CD4-positive, CD25-positive, alpha-beta regulatory T cell (primary cell): Measurements from ENCODE around the gene UBA7. TPM values are rescaled to one million over a fixed set of nuclear protein-coding genes. Genes with fewer than 3 reads are reported as not detected.

Experiments used
- ATAC-seq, 2 donors: fragments of 150-1000 bp; cut with Tn5 transposase; one replicate each; pipeline ENCODE4 v1.10.0; 2021; ENCODE audit warnings: low read depth in 2 of 2, moderate number of reproducible peaks in 2 of 2, moderate library complexity in 1 of 2
- DNase-seq, 3 donors: peaks; one replicate each; pipeline versions ENCODE4 v3.0.0 to v3.0.0-alpha.2; 2012 to 2022; ENCODE audit warnings: mixed read lengths in 1 of 3
- H3K27ac ChIP-seq: one replicate; pipeline ENCODE4 v1.7.0; 2013; ENCODE audit warnings: mild to moderate bottlenecking, low read length; ENCODE audit not compliant: insufficient read depth, poor library complexity, severe bottlenecking
- H3K27me3 ChIP-seq: one replicate; pipeline ENCODE4 v1.7.0; 2013; ENCODE audit warnings: low read length; ENCODE audit not compliant: control insufficient read depth, insufficient read depth
- H3K36me3 ChIP-seq: one replicate; pipeline ENCODE4 v1.7.0; 2013; ENCODE audit warnings: mild to moderate bottlenecking, low read length, moderate library complexity; ENCODE audit not compliant: control insufficient read depth, insufficient read depth
- H3K4me1 ChIP-seq: 2 replicates; pipeline ENCODE4 v1.7.0; 2013; ENCODE audit warnings: mild to moderate bottlenecking, low read length; ENCODE audit not compliant: insufficient read depth, control insufficient read depth, poor library complexity, severe bottlenecking
- H3K4me3 ChIP-seq: one replicate; pipeline ENCODE4 v1.7.0; 2013; ENCODE audit warnings: low read depth, mild to moderate bottlenecking, low read length, moderate library complexity
- H3K9me3 ChIP-seq, 2 experiments: 1 replicate in 1 of 2; 2 replicates in 1 of 2; pipeline ENCODE4 v1.7.0; 2013; ENCODE audit warnings: low read length in 2 of 2, mild to moderate bottlenecking in 1 of 2, moderate library complexity in 1 of 2; ENCODE audit not compliant: control insufficient read depth in 2 of 2
- H3K27ac Mint-ChIP-seq, 3 donors: one replicate each; pipeline ENCODE4 v1.8.0; 2020 to 2022; ENCODE audit warnings: mild to moderate bottlenecking in 3 of 3, mixed read lengths in 3 of 3, moderate library complexity in 2 of 3
- H3K27me3 Mint-ChIP-seq: one replicate; pipeline ENCODE4 v1.8.0; 2022; ENCODE audit warnings: mild to moderate bottlenecking, mixed read lengths
- H3K36me3 Mint-ChIP-seq: one replicate; pipeline ENCODE4 v1.8.0; 2020; ENCODE audit warnings: mixed read lengths
- H3K4me1 Mint-ChIP-seq, 4 donors: one replicate each; pipeline ENCODE4 v1.8.0; 2020 to 2022; ENCODE audit warnings: mixed read lengths in 4 of 4, mild to moderate bottlenecking in 1 of 4
- H3K4me3 Mint-ChIP-seq, 4 donors: one replicate each; pipeline ENCODE4 v1.8.0; 2020 to 2022; ENCODE audit warnings: mild to moderate bottlenecking in 4 of 4, mixed read lengths in 4 of 4, moderate library complexity in 3 of 4
- H3K9me3 Mint-ChIP-seq, 7 donors: one replicate each; pipeline ENCODE4 v1.8.0; 2020 to 2022; ENCODE audit warnings: mixed read lengths in 7 of 7, mild to moderate bottlenecking in 3 of 7, moderate library complexity in 2 of 7
- polyA plus RNA-seq, 4 donors: library from polyadenylated mRNA; unstranded; fragments of 300-500 nt; fragmentation: Illumina TruSeq; gene quantifications; one replicate each; pipeline ENCODE4 v1.2.3, GENCODE V29; 2021
- total RNA-seq: library from RNA; stranded (reverse); gene quantifications from one replicate; pipeline ENCODE4 v1.2.3, GENCODE V29; 2022

The UBA7 gene
- total and polyA plus RNA-seq, 5 donors from 2014 or later: 30.6 to 201 (median 39.6) TPM

DNA sequence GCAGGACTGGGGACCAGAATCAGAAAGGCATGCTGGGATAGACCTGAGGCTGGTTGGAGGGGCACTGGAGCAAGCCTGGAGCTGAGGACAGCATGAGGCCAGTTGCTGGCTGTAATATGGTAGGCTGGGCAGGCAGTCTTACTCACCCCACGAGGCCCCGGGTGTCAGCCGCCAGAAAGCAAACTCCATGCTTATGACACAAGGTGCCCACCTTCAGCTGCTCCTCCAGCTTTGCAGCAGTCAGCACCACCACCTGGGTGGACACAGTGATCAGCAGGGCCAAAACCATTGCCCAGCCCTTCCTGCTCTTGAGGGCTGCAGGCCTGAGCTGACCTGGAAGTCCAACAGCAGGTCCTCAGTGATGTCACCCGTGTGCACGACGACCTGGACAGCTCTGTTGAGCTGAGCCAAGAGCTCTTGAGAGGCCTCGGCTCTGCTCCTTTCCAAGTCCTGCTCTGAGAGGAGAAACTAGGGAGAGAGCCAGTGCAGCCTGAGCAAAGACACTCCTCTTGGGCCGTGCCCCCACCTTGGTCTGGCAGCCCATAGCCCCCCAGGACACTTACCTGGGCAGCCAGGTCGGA lies 747 bp downstream of the UBA7 start:
- peak overlapping the region; percentile 87 for H3K4me3 ChIP-seq
- H3K9me3 Mint-ChIP-seq: no peaks in the 10 kb centered on the region
- peaks cover 18% of the 10 kb centered on the region for H3K36me3 Mint-ChIP-seq

DNA sequence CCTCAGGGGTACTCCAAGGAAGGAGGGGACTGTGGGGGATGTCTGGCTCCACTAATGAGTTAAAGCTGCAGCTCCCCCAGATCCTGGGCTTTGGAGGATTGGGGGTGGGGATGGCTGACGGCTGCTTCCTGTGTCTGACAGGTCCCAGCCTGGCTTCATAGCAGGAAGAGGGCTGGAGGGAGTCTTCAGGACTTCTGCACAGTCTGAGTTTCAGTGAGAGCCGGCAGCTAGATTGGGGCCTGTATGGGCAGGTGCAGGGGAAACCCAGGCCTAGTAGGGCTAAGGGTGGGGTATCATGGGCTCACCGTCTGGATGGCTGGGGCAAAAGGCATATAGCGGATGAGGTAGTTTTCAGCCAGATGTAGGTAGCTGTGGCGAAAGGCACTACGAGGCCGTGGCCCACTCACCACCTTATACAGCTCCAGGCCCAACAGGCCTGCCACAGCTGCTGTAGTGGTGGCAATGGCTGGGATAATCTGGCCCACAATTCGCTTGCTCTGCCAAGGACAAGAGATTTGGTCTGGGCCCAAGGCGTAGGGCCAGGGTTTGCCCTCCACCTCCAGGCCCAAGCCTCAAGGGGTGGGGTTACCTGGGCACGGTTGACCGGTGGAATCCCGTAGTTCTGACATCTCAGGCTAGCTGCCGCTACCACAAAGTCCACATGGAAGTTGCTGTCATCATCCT lies 6.2 kb downstream of the UBA7 start:
- ATAC-seq: no peak
- Histone ChIP-seq H3K9me3 (no peaks in the 10 kb centered on the region), H3K4me1 (peaks cover 45% of the 10 kb centered on the region), H3K36me3 (peaks cover 25% of the 10 kb centered on the region), H3K27me3 (no peaks in the 10 kb centered on the region), H3K4me3 (no peak overlapping the region), H3K27ac (no peak overlapping the region)
- Mint-ChIP-seq H3K4me3 (peak overlapping the region in 3 of 4 donors; percentile 5 to 68 (median 63)), H3K27me3 (peaks cover 1% of the 10 kb centered on the region), H3K4me1 (peaks cover under 1 to 68% (median 9%) of the 10 kb centered on the region in 4 donors), H3K36me3 (peaks cover 18% of the 10 kb centered on the region), H3K9me3 (no peaks in the 10 kb centered on the region), H3K27ac (peak overlapping the region; percentile 72 to 82 (median 76))
- DNase-seq: no peak

More for the DNA sequence above, 747 bp downstream of the UBA7 start:
- peak in 1 of 2 donors; percentile 15 for ATAC-seq
- DNase-seq: peak in 1 of 3 donors; percentile 27
- peak overlapping the region; percentile 96 to 99 (median 97) for H3K4me3 Mint-ChIP-seq
- H3K27ac ChIP-seq: peak overlapping the region; percentile 78
- H3K27me3 Mint-ChIP-seq: no peaks in the 10 kb centered on the region
- peaks cover 3 to 50% (median 16%) of the 10 kb centered on the region in 4 donors for H3K4me1 Mint-ChIP-seq
- H3K9me3 ChIP-seq: no peaks in the 10 kb centered on the region
- H3K4me1 ChIP-seq: peaks cover 29% of the 10 kb centered on the region
- peak overlapping the region; percentile 96 to 99 (median 99) for H3K27ac Mint-ChIP-seq
- peaks cover 23% of the 10 kb centered on the region for H3K36me3 ChIP-seq
- no peaks in the 10 kb centered on the region for H3K27me3 ChIP-seq

DNA sequence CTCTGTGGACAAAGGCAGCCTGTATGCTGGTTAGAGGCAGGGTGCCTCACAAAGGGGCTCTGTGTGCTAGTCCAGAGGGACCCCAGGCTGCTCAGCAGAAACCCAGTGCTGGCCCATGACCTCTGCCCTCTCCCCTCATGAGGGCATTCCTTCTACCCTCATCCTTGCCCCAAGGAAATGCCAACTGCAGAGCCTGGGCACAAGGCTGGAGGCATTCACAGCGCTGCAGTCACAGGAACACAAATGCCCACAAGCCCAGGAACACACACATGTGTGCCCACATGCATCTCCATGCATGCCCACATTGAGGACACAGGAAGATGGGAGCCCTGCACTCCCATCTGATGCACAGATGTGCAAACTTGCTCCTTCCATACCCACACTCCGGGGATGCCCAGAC lies 6.9 kb downstream of the UBA7 start:
- peak overlapping the region; percentile 62 to 85 (median 82) for H3K27ac Mint-ChIP-seq
- no peaks in the 10 kb centered on the region for H3K9me3 Mint-ChIP-seq
- DNase-seq: no peak
- Histone ChIP-seq H3K9me3 (no peaks in the 10 kb centered on the region), H3K27ac (no peak overlapping the region), H3K36me3 (peaks cover 19% of the 10 kb centered on the region), H3K4me1 (peaks cover 41% of the 10 kb centered on the region), H3K27me3 (no peaks in the 10 kb centered on the region), H3K4me3 (no peak overlapping the region)
- H3K4me3 Mint-ChIP-seq: peak overlapping the region in 2 of 4 donors; percentile 5 to 63
- peaks cover 9% of the 10 kb centered on the region for H3K27me3 Mint-ChIP-seq
- ATAC-seq: no peak
- H3K4me1 Mint-ChIP-seq: peaks cover 4 to 67% (median 12%) of the 10 kb centered on the region in 4 donors
- H3K36me3 Mint-ChIP-seq: peaks cover 18% of the 10 kb centered on the region

DNA sequence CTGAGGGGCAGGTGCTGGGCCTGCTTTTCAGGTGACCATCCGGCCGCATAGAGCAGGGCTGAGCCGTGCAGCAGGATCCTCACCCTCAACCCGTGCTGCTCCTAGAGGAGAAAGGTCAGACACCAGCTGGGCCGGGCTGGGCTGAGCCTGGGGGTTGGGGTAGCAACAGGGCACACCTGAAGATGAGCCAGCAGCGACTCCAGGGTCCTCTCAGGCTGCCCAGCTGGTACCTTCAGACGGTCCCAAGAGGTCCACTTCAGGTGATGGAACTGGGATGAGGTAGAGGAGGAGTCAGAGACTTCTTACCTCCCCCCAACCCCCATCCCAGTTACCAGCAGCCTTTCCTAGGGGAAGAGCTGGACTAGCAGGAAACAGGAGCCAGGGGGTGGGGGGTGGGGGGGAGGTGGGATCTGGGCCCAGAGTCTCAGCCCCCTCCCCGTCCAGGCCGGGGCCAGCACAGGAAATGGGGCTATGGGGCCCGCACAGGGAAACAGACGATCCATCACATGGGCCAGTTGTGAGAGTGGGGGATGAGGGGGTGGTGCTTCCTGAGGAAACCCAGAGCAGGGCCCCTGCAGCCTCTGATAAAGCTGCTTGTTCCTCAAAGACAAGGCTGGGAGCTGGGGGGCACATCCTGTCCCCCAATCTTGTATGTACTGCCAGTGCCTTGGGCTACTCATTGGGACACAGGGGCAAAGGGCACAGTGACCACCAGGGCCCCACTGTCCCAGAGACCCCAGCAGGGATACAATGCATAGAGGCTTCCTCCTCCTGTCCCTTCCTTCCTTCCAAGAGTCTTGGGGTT lies 7.7 kb downstream of the UBA7 start:
- peak in 1 of 3 donors; percentile 48 for DNase-seq
- no peak overlapping the region for H3K4me3 ChIP-seq
- H3K27ac ChIP-seq: peak overlapping the region; percentile 33
- H3K4me1 Mint-ChIP-seq: peaks cover 4 to 60% (median 12%) of the 10 kb centered on the region in 4 donors
- peaks cover 14% of the 10 kb centered on the region for H3K27me3 Mint-ChIP-seq
- H3K36me3 Mint-ChIP-seq: peaks cover 14% of the 10 kb centered on the region
- no peak for ATAC-seq
- peaks cover 0 to 1% (median 0%) of the 10 kb centered on the region in 7 donors for H3K9me3 Mint-ChIP-seq
- peaks cover 16% of the 10 kb centered on the region for H3K36me3 ChIP-seq
- peak overlapping the region; percentile 62 to 85 (median 82) for H3K27ac Mint-ChIP-seq
- H3K4me1 ChIP-seq: peaks cover 41% of the 10 kb centered on the region
- no peaks in the 10 kb centered on the region for H3K9me3 ChIP-seq
- H3K27me3 ChIP-seq: no peaks in the 10 kb centered on the region
- no peak overlapping the region for H3K4me3 Mint-ChIP-seq

GRCh38 chr3:49805367-49805782 lies 8.4 kb downstream of the UBA7 start:
- Mint-ChIP-seq H3K27ac (peak overlapping the region; percentile 75 to 86 (median 82)), H3K27me3 (peaks cover 18% of the 10 kb centered on the region), H3K9me3 (peaks cover 0 to 1% (median 0%) of the 10 kb centered on the region in 7 donors), H3K36me3 (peaks cover 10% of the 10 kb centered on the region), H3K4me3 (peak overlapping the region; percentile 59 to 89 (median 82)), H3K4me1 (peaks cover 4 to 56% (median 12%) of the 10 kb centered on the region in 4 donors)
- H3K27ac ChIP-seq: peak overlapping the region; percentile 33
- H3K27me3 ChIP-seq: no peaks in the 10 kb centered on the region
- ATAC-seq (no peak), DNase-seq (no peak)
- H3K4me1 ChIP-seq: peaks cover 41% of the 10 kb centered on the region
- H3K9me3 ChIP-seq: no peaks in the 10 kb centered on the region
- no peak overlapping the region for H3K4me3 ChIP-seq
- H3K36me3 ChIP-seq: peaks cover 14% of the 10 kb centered on the region

- Mint-ChIP-seq H3K36me3 (peaks cover 3% of the 10 kb centered on the region), H3K27me3 (peaks cover 23% of the 10 kb centered on the region), H3K9me3 (peaks cover 0 to 1% (median 0%) of the 10 kb centered on the region in 7 donors), H3K27ac (peak overlapping the region; percentile 32 to 82 (median 75)), H3K4me3 (peak overlapping the region; percentile 89 to 92 (median 92)), H3K4me1 (peaks cover 4 to 54% (median 10%) of the 10 kb centered on the region in 4 donors)
- Histone ChIP-seq H3K27ac (no peak overlapping the region), H3K36me3 (peaks cover 6% of the 10 kb centered on the region), H3K27me3 (no peaks in the 10 kb centered on the region), H3K9me3 (no peaks in the 10 kb centered on the region), H3K4me3 (no peak overlapping the region), H3K4me1 (peaks cover 41% of the 10 kb centered on the region)
- ATAC-seq (no peak), DNase-seq (no peak)
Observed at GRCh38 chr3:49804141-49805041, 9.4 kb downstream of the UBA7 start.
